Endothelial cell of hepatic sinusoid (primary cell): Measurements from ENCODE around the gene PEMT.

ENCODE experiments used
- in situ Hi-C: cut with HindIII; loops from 2 replicates; pipeline ENCODE4 v1.10.0; 2017; ENCODE audit warnings: low sequenced_read_pairs

PEMT gene

GRCh38 chr17:17555906-17556305 lies 35.6 kb downstream of the PEMT start:
- in situ Hi-C loops, result no loop called here

GRCh38 chr17:17555151-17555550 lies 36.4 kb downstream of the PEMT start:
- in situ Hi-C loops, result no loop called here

GRCh38 chr17:17554266-17554665 lies 37.2 kb downstream of the PEMT start:
- in situ Hi-C loops, result no loop called here

GRCh38 chr17:17553217-17554195 lies 38.0 kb downstream of the PEMT start:
- in situ Hi-C loops, result no loop called here

GRCh38 chr17:17552351-17553216 lies 38.9 kb downstream of the PEMT start:
- in situ Hi-C loops, result no loop called here

- in situ Hi-C loops, result no loop called here
Observed at GRCh38 chr17:17551361-17551760, 40.1 kb downstream of the PEMT start.

- in situ Hi-C loops, result no loop called here
Observed at GRCh38 chr17:17549732-17550366, 41.7 kb downstream of the PEMT start.

GRCh38 chr17:17548044-17548443 lies 43.5 kb downstream of the PEMT start:
- in situ Hi-C loops, result no loop called here

- in situ Hi-C loops, result no loop called here
Observed at GRCh38 chr17:17547210-17547764, 44.2 kb downstream of the PEMT start.

GRCh38 chr17:17546399-17547185 lies 44.9 kb downstream of the PEMT start:
- in situ Hi-C loops, result no loop called here

- in situ Hi-C loops, result no loop called here
Observed at GRCh38 chr17:17545984-17546383, 45.5 kb downstream of the PEMT start.

- in situ Hi-C loops, result no loop called here
Observed at GRCh38 chr17:17545031-17545820, 46.3 kb downstream of the PEMT start.

GRCh38 chr17:17542906-17543635 lies 48.4 kb downstream of the PEMT start:
- in situ Hi-C loops, result no loop called here

- in situ Hi-C loops, result no loop called here
Observed at GRCh38 chr17:17541640-17542001, 49.9 kb downstream of the PEMT start.

- in situ Hi-C loops, result no loop called here
Observed at GRCh38 chr17:17540935-17541639, 50.4 kb downstream of the PEMT start.

GRCh38 chr17:17540278-17540906 lies 51.1 kb downstream of the PEMT start:
- in situ Hi-C loops, result no loop called here

GRCh38 chr17:17539591-17539990 lies 51.9 kb downstream of the PEMT start:
- in situ Hi-C loops, result no loop called here
